OCI-LY1 (cell line): Measurements from ENCODE around the gene RERE.

Experiments
- H2AFZ ChIP-seq: fragments of 200-600 bp; sonication (generic), shearing (Covaris generic); 2 replicates; pipeline ENCODE4 v1.6.0; 2014; ENCODE audit warnings: antibody characterized with exemption, mild to moderate bottlenecking, low read length
- H3F3A ChIP-seq: fragments of 200-600 bp; sonication (generic), shearing (Covaris generic); 2 replicates; pipeline ENCODE4 v1.6.0; 2014; ENCODE audit warnings: mild to moderate bottlenecking, antibody characterized with exemption, low read length, moderate library complexity; ENCODE audit not compliant: insufficient read depth
- H3K27ac ChIP-seq: fragments of 200-600 bp; sonication (generic); 2 replicates; pipeline ENCODE4 v1.5.1; 2014; ENCODE audit warnings: low read length, mixed run types, mild to moderate bottlenecking, low read depth; ENCODE audit not compliant: poor library complexity, severe bottlenecking
- H3K27me3 ChIP-seq: fragments of 200-600 bp; sonication (generic); 2 replicates; pipeline ENCODE4 v1.6.0; 2014; ENCODE audit warnings: antibody characterized with exemption, mild to moderate bottlenecking, low read length, moderate library complexity; ENCODE audit not compliant: insufficient read depth
- H3K36me3 ChIP-seq: fragments of 200-600 bp; sonication (generic); 2 replicates; pipeline ENCODE4 v1.6.1; 2014; ENCODE audit warnings: mild to moderate bottlenecking, antibody characterized with exemption, low read length, moderate library complexity, mixed read lengths; ENCODE audit not compliant: insufficient read depth
- H3K4me1 ChIP-seq: fragments of 200-600 bp; sonication (generic); 2 replicates; pipeline ENCODE4 v1.5.1; 2014; ENCODE audit warnings: mild to moderate bottlenecking, low read length, moderate library complexity; ENCODE audit not compliant: insufficient read depth, severe bottlenecking
- H3K4me2 ChIP-seq: fragments of 200-600 bp; sonication (generic), shearing (Covaris generic); 2 replicates; pipeline ENCODE4 v1.6.1; 2014; ENCODE audit warnings: low read length
- H3K4me3 ChIP-seq: fragments of 200-600 bp; sonication (generic); 2 replicates; pipeline ENCODE4 v1.5.1; 2014; ENCODE audit warnings: low read length, low read depth, mild to moderate bottlenecking, mixed read lengths; ENCODE audit not compliant: poor library complexity, severe bottlenecking
- H3K79me2 ChIP-seq: fragments of 200-600 bp; shearing (Covaris generic); 2 replicates; pipeline ENCODE4 v1.6.1; 2016; ENCODE audit warnings: mixed run types, low read length, mixed read lengths; ENCODE audit not compliant: insufficient read depth
- H3K9ac ChIP-seq: fragments of 200-600 bp; sonication (generic), shearing (Covaris generic); 2 replicates; pipeline ENCODE4 v1.6.1; 2014; ENCODE audit warnings: mild to moderate bottlenecking, low read length, mixed read lengths
- H3K9me2 ChIP-seq: fragments of 200-600 bp; sonication (generic), shearing (Covaris generic); 2 replicates; pipeline ENCODE4 v1.6.1; 2014; ENCODE audit warnings: low read depth, mild to moderate bottlenecking, low read length, mixed read lengths
- H3K9me3 ChIP-seq: fragments of 200-600 bp; shearing (Covaris generic); 2 replicates; pipeline ENCODE4 v1.6.1; 2014; ENCODE audit warnings: low read length, mixed read lengths
- H4K20me1 ChIP-seq: fragments of 200-600 bp; sonication (generic), shearing (Covaris generic); 2 replicates; pipeline ENCODE4 v1.6.0; 2016; ENCODE audit warnings: mild to moderate bottlenecking, low read length; ENCODE audit not compliant: insufficient read depth
- CTCF ChIP-seq: fragments of 200-600 bp; sonication (generic), shearing (Covaris generic); IDR thresholded peaks from 2 replicates; pipeline ENCODE4 v1.5.1; 2017; ENCODE audit warnings: mild to moderate bottlenecking, antibody characterized with exemption, low read length, moderate library complexity, mixed read lengths
- EZH2 ChIP-seq: fragments of 200-600 bp; sonication (generic), shearing (Covaris generic); IDR thresholded peaks from 2 replicates; pipeline ENCODE4 v1.8.0; 2017; ENCODE audit warnings: borderline replicate concordance, mixed run types, mild to moderate bottlenecking, antibody characterized with exemption, low read length, moderate library complexity, mixed read lengths

The RERE gene

GRCh38 chr1:8388732-8389562, 428.5 kb downstream of the RERE start:
- Histone ChIP-seq H3K79me2 (peaks cover 95% of the 10 kb centered on the region), H3K4me3 (no peak overlapping the region), H3F3A (no peaks in the 10 kb centered on the region), H2AFZ (no peak overlapping the region), H3K4me2 (no peak overlapping the region), H3K4me1 (peaks cover 15% of the 10 kb centered on the region), H3K9me2 (no peaks in the 10 kb centered on the region), H3K27me3 (no peaks in the 10 kb centered on the region), H3K27ac (no peak overlapping the region), H4K20me1 (peaks cover 2% of the 10 kb centered on the region), H3K9me3 (no peaks in the 10 kb centered on the region), H3K36me3 (peaks cover 91% of the 10 kb centered on the region), H3K9ac (no peak overlapping the region)
- no peak for TF ChIP-seq CTCF
- no peak for TF ChIP-seq EZH2

GRCh38 chr1:8386247-8386646, 431.2 kb downstream of the RERE start:
- H3F3A ChIP-seq: no peaks in the 10 kb centered on the region
- TF ChIP-seq CTCF (no peak), EZH2 (no peak)
- H3K9me3 ChIP-seq: no peaks in the 10 kb centered on the region
- H3K79me2 ChIP-seq: peaks cover 93% of the 10 kb centered on the region
- no peak overlapping the region for H3K9ac ChIP-seq
- no peak overlapping the region for H3K4me2 ChIP-seq
- H2AFZ ChIP-seq: no peak overlapping the region
- peaks cover 88% of the 10 kb centered on the region for H3K36me3 ChIP-seq
- peaks cover 9% of the 10 kb centered on the region for H3K4me1 ChIP-seq
- peaks cover 2% of the 10 kb centered on the region; the same call in 1 of the 2 replicates for H4K20me1 ChIP-seq
- H3K9me2 ChIP-seq: no peaks in the 10 kb centered on the region
- no peak overlapping the region for H3K27ac ChIP-seq
- H3K4me3 ChIP-seq: no peak overlapping the region
- no peaks in the 10 kb centered on the region for H3K27me3 ChIP-seq

- Histone ChIP-seq H3K4me1 (peaks cover 4% of the 10 kb centered on the region), H2AFZ (no peak overlapping the region), H3K9me3 (no peaks in the 10 kb centered on the region), H3K4me2 (no peak overlapping the region), H3K79me2 (peaks cover 92% of the 10 kb centered on the region), H3K36me3 (peaks cover 90% of the 10 kb centered on the region), H3K27ac (no peak overlapping the region), H3K27me3 (no peaks in the 10 kb centered on the region), H3F3A (no peaks in the 10 kb centered on the region), H3K4me3 (no peak overlapping the region), H3K9me2 (no peaks in the 10 kb centered on the region), H4K20me1 (peaks cover 5% of the 10 kb centered on the region; the same call in 1 of the 2 replicates), H3K9ac (no peak overlapping the region)
- TF ChIP-seq CTCF: no peak
- no peak for TF ChIP-seq EZH2
These were observed 432.9 kb downstream of the RERE start for GRCh38 chr1:8384577-8384976.
